Embryonic facial prominence (tissue), 1 donor: ENCODE measurements around the gene VDAC1.

ENCODE experiments used
- DNase-seq: peaks from one replicate; pipeline ENCODE4 v3.0.0-alpha.2; 2016; ENCODE audit errors: extremely low spot score

Gene VDAC1

GRCh38 chr5:133926489-133927299 is 78.1 kb downstream of the VDAC1 start:
- DNase-seq: peak; percentile 43

GRCh38 chr5:133925866-133926488 is 78.8 kb downstream of the VDAC1 start:
- no peak for DNase-seq

GRCh38 chr5:133925269-133925668 is 79.5 kb downstream of the VDAC1 start:
- DNase-seq: no peak

- DNase-seq: no peak
Observed at GRCh38 chr5:133924221-133924920, 80.4 kb downstream of the VDAC1 start.

- no peak for DNase-seq
Observed at GRCh38 chr5:133921979-133922378, 82.8 kb downstream of the VDAC1 start.
